Breast epithelium (tissue), 4 donors: ENCODE measurements around the gene UBTD1. TPM values are rescaled to one million over a fixed set of nuclear protein-coding genes. Genes with fewer than 3 reads are reported as not detected.

Experiments used
- DNase-seq, 2 donors: peaks; one replicate each; pipeline ENCODE4 v3.0.0-alpha.2; 2019; ENCODE audit warnings: low spot score in 2 of 2
- H3K27ac ChIP-seq, 2 donors: fragments of 200-600 bp; sonication (generic) in 1 of 2; one replicate each; pipeline ENCODE4 v1.5.1; 2016 to 2019; ENCODE audit warnings: mild to moderate bottlenecking in 1 of 2
- H3K27me3 ChIP-seq, 2 donors: fragments of 200-600 bp; sonication (generic) in 1 of 2; one replicate each; pipeline versions ENCODE4 v1.5.1 to v1.6.0; 2017 to 2019; ENCODE audit warnings: control low read depth in 1 of 2, mild to moderate bottlenecking in 1 of 2
- H3K36me3 ChIP-seq: fragments of 200-600 bp; one replicate; pipeline ENCODE4 v1.5.1; 2019
- H3K4me1 ChIP-seq, 2 donors: fragments of 200-600 bp; sonication (generic); one replicate each; pipeline ENCODE4 v1.5.1; 2016 to 2019; ENCODE audit warnings: control low read depth in 1 of 2
- H3K4me3 ChIP-seq, 3 donors: fragments of 200-600 bp; sonication (generic); 1 replicate in 2 of 3; 2 replicates in 1 of 3; pipeline ENCODE4 v1.5.1; 2016 to 2019; ENCODE audit warnings: mild to moderate bottlenecking in 3 of 3, moderate library complexity in 2 of 3
- H3K9me3 ChIP-seq, 2 donors: fragments of 200-600 bp; sonication (generic) in 1 of 2; one replicate each; pipeline ENCODE4 v1.5.1; 2016 to 2019; ENCODE audit warnings: control low read depth in 1 of 2
- POLR2A ChIP-seq: fragments of 450-650 bp; IDR thresholded peaks from one replicate; pipeline ENCODE4 v1.6.1; 2016; ENCODE audit warnings: antibody characterized with exemption, mild to moderate bottlenecking, moderate library complexity
- POLR2AphosphoS5 ChIP-seq, 3 donors: sonication (generic); formaldehyde crosslinking; IDR thresholded peaks; one replicate each; pipeline ENCODE4 v1.6.1; 2017; ENCODE audit warnings: antibody characterized with exemption in 3 of 3
- intact Hi-C: fragments of 100-400 bp; cut with DNase I; formaldehyde crosslinking; loops from one replicate; pipeline ENCODE4 v1.15.1; 2023; ENCODE audit warnings: low total_unique reads
- total RNA-seq, 3 donors: library from RNA; depleted of rRNA; stranded (reverse); fragments of >200 nt; gene quantifications; one replicate each; pipeline ENCODE4 v1.1.0, GENCODE V29; 2016
- TF ChIP-seq, protein P1 (sequence below), 3 donors: fragments of 450-650 bp; IDR thresholded peaks; one replicate each; pipeline ENCODE4 v1.5.1; 2016 to 2017; ENCODE audit warnings: antibody characterized with exemption in 3 of 3, mild to moderate bottlenecking in 3 of 3, moderate library complexity in 3 of 3

Gene UBTD1
- total RNA-seq, 3 donors from 2014 or later: 9.9 to 14.7 (median 12.4) TPM

DNA sequence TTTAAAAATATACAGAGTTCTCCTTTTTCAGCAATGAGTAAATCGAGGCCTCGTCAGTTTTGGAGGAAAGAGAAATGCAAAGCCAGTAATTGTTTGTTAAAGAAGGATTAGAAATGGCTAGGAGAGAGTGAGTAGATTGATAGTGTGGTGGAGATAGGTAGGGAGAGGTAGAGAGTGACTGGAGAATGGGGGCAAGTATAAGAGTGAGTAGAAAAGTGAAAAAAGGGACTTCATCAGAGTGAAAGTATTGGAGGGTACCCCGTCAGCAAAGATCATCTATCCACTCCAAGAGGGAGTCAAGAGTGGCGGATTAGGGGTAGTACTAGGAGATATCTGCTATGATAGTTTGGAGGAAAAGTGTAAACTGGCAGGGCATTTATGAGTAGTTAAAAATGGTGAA is 64.6 kb downstream of the UBTD1 start:
- Histone ChIP-seq H3K27me3 (no peaks in the 10 kb centered on the region), H3K4me1 (no peaks in the 10 kb centered on the region), H3K9me3 (no peaks in the 10 kb centered on the region), H3K36me3 (no peaks in the 10 kb centered on the region), H3K27ac (no peak overlapping the region), H3K4me3 (no peak overlapping the region)
- TF ChIP-seq, protein P1, sequence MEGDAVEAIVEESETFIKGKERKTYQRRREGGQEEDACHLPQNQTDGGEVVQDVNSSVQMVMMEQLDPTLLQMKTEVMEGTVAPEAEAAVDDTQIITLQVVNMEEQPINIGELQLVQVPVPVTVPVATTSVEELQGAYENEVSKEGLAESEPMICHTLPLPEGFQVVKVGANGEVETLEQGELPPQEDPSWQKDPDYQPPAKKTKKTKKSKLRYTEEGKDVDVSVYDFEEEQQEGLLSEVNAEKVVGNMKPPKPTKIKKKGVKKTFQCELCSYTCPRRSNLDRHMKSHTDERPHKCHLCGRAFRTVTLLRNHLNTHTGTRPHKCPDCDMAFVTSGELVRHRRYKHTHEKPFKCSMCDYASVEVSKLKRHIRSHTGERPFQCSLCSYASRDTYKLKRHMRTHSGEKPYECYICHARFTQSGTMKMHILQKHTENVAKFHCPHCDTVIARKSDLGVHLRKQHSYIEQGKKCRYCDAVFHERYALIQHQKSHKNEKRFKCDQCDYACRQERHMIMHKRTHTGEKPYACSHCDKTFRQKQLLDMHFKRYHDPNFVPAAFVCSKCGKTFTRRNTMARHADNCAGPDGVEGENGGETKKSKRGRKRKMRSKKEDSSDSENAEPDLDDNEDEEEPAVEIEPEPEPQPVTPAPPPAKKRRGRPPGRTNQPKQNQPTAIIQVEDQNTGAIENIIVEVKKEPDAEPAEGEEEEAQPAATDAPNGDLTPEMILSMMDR (IDR thresholded peaks at IDR 0.05): no peak
- TF ChIP-seq POLR2A (no peak), POLR2AphosphoS5 (IDR thresholded peaks at IDR 0.05) (no peak)
- intact Hi-C loops: no loop called here
- no peak for DNase-seq

DNA sequence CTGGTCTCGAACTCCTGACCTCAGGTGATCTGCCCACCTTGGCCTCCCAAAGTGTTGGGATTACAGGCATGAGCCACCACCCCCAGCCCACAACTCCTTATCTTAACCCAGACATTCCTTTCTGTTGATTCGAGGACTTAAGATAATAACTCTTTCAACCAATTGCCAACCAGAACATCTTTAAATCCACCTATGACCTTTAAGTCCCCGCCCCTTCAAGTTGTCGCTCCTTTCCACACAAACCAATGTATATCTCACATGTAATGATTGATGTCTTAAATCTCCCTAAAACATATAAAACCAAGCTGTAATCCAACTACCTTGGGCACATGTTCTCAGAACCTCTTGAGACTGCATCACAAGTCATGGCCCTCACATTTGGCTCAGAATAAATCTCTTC is 66.1 kb downstream of the UBTD1 start:
- no peak for DNase-seq
- no peaks in the 10 kb centered on the region for H3K9me3 ChIP-seq
- intact Hi-C loops: no loop called here
- TF ChIP-seq, protein P1 (IDR thresholded peaks at IDR 0.05): no peak
- TF ChIP-seq POLR2AphosphoS5 (IDR thresholded peaks at IDR 0.05): no peak
- TF ChIP-seq POLR2A: no peak
- no peaks in the 10 kb centered on the region for H3K27me3 ChIP-seq
- H3K4me3 ChIP-seq: no peak overlapping the region
- no peak overlapping the region for H3K27ac ChIP-seq
- H3K36me3 ChIP-seq: no peaks in the 10 kb centered on the region
- H3K4me1 ChIP-seq: no peaks in the 10 kb centered on the region

DNA sequence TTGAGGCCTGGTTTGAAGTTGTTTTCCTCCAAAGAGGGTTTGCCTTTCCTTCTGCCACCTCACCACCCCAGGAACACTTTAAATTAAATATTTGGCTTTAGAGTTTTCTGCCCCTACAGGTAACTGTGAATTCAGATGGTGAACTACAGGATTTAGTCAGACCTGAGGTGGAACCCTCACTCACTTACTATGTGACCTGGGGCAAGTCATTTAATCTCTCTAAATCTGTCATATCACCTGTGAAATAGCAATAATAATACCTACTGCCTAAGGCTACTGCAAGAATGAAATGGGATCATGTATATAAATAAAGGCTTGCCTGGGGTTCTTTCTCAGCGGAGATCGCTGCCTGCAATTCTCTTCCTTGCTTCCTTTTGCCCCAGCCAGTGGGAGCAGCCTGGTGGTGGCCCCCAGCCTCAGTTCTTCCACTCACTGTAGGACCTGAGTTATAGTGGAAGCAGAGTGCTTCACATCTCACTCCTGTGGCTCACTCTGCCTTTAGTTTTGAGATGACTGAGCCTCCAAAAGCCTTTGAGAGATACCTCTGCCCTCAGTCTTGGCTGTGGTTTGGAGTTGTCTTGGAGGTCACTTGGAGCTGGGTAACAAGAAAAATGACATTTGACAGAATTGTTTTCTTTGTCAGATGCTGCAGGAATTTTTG is 67.7 kb downstream of the UBTD1 start:
- no peaks in the 10 kb centered on the region for H3K27me3 ChIP-seq
- intact Hi-C loops: no loop called here
- H3K27ac ChIP-seq: no peak overlapping the region
- no peaks in the 10 kb centered on the region for H3K36me3 ChIP-seq
- DNase-seq: no peak
- no peaks in the 10 kb centered on the region for H3K9me3 ChIP-seq
- no peak overlapping the region for H3K4me3 ChIP-seq
- TF ChIP-seq, protein P1 (IDR thresholded peaks at IDR 0.05): no peak
- TF ChIP-seq POLR2A (no peak), POLR2AphosphoS5 (IDR thresholded peaks at IDR 0.05) (no peak)
- no peaks in the 10 kb centered on the region for H3K4me1 ChIP-seq

DNA sequence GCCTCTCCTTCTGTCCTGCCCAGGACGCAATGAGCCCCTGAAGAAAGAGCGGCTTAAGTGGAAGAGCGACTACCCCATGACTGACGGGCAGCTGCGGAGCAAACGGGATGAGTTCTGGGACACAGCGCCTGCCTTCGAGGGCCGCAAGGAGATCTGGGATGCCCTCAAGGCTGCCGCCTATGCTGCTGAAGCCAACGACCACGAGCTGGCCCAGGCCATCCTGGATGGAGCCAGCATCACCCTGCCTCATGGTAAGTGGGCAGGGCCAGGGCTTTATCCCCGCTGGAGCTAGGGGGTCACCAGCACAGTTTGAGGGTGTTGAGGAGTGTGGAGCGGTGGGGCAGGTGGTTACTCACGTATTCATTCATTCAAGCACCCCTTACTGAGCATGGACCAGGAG is 69.2 kb downstream of the UBTD1 start:
- H3K27me3 ChIP-seq: no peaks in the 10 kb centered on the region
- TF ChIP-seq, protein P1 (IDR thresholded peaks at IDR 0.05): no peak
- no peak for TF ChIP-seq POLR2AphosphoS5 (IDR thresholded peaks at IDR 0.05)
- no peak for TF ChIP-seq POLR2A
- H3K9me3 ChIP-seq: no peaks in the 10 kb centered on the region
- no peaks in the 10 kb centered on the region for H3K36me3 ChIP-seq
- no peak for DNase-seq
- no peak overlapping the region for H3K27ac ChIP-seq
- intact Hi-C loops: no loop called here
- H3K4me1 ChIP-seq: no peaks in the 10 kb centered on the region
- H3K4me3 ChIP-seq: no peak overlapping the region

DNA sequence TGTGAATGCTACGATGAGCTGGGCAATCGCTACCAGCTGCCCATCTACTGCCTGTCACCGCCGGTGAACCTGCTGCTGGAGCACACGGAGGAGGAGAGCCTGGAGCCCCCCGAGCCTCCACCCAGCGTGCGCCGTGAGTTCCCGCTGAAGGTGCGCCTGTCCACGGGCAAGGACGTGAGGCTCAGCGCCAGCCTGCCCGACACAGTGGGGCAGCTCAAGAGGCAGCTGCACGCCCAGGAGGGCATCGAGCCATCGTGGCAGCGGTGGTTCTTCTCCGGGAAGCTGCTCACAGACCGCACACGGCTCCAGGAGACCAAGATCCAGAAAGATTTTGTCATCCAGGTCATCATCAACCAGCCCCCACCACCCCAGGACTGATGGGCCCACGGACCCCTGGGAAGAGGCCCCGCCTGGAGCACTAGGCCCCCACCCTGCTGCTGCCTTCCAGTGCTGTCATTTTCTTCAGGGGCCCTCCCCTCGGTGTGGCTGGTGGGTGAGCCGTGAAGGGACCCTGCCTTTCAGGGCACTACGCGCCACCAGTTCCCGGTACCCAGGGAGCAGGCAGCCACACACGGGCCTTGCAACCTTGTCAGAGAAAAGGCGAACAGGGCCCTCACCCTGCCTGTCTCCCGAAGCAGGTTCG is 71.5 kb downstream of the UBTD1 start:
- H3K27me3 ChIP-seq: no peaks in the 10 kb centered on the region
- no peak overlapping the region for H3K27ac ChIP-seq
- no peaks in the 10 kb centered on the region for H3K4me1 ChIP-seq
- TF ChIP-seq POLR2AphosphoS5 (IDR thresholded peaks at IDR 0.05) (no peak), POLR2A (no peak)
- TF ChIP-seq, protein P1 (IDR thresholded peaks at IDR 0.05): no peak
- DNase-seq: no peak
- intact Hi-C loops: no loop called here
- no peaks in the 10 kb centered on the region for H3K9me3 ChIP-seq
- no peaks in the 10 kb centered on the region for H3K36me3 ChIP-seq
- H3K4me3 ChIP-seq: no peak overlapping the region
